Measurements from ENCODE around the gene SLC26A2.

Gene SLC26A2

GRCh38 chr5:149962601-149963300 lies 2.2 kb downstream of the SLC26A2 start:
- no peak for DNase-seq

GRCh38 chr5:149963729-149964128 lies 3.2 kb downstream of the SLC26A2 start:
- DNase-seq = no peak

- no peak for DNase-seq
These were observed 6.4 kb downstream of the SLC26A2 start for GRCh38 chr5:149966946-149967345.

DNA sequence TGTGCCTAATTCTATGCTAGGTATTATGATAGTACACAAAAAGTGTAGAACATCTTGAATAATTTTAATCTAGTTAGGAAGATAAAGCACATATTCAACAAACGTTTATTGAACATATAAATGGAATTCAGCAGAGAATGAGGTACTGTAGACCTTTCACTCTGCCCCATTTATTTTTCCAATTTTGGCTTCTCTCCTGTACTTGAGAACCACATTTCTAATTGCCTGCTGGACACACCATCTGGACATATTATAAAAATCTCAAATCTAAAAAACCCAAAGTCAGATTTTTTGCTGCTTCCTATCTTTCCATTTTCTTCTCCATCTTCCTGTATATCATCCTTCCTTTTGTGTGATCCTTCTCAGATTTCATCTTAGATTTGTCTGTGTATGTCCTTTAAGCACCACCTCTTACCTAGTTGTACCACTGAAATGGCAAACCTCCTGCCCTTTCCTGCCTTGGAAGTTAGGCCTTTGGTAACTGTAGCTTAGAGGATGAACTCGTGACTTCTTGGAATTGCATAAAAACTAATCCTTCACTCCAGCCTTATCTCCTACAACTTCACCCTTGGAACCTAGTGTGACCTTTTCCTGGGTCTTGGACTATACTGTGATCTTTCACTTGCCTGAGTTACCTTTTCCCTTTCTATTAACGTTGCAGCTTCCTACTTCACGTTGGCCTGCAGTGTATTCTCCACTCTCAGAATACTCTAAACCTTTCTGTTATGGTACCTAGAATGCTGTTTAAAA lies 8.8 kb downstream of the SLC26A2 start:
- DNase-seq = no peak

DNA sequence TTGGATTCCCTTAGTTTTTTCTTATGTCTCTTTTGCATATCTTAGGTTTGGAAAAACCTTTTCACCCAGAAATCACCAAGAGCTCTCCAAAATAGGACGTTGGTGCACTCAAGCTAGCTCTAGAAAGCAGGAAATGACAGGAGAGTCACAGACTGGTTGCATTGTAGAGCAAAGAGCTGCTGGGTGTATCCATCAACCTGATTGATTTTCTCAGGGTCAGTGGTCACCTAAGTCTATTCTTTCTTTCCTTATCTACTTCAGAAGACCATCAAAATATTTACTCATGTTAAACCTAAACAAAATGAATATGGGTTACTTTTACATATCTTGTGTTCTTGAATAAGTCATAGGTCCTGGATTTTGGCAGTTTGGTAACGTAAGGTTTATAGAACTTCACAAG lies 14.9 kb downstream of the SLC26A2 start:
- no peak for DNase-seq

DNA sequence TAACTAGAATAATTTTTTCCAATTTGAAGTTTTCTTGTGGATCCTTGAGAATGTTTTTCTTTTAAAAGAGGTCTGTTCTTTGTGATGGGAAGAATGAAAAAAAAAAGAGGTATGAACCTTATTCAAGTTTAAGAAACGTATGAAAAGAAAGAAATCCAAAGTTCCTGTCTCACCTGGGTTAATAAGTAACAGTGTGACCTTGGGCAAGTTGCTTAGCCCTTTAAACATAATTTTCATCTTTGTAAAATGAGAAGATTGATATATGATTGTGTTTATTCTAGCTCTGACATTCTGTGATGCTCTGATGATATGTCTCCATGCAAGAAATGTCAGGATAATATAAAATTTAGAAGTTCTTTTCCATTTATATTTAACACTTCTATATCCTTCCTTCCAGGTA lies 19.3 kb downstream of the SLC26A2 start:
- DNase-seq = no peak

DNA sequence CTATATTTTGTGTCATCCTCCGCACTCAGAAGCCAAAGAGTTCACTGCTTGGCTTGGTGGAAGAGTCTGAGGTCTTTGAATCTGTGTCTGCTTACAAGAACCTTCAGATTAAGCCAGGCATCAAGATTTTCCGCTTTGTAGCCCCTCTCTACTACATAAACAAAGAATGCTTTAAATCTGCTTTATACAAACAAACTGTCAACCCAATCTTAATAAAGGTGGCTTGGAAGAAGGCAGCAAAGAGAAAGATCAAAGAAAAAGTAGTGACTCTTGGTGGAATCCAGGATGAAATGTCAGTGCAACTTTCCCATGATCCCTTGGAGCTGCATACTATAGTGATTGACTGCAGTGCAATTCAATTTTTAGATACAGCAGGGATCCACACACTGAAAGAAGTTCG lies 20.6 kb downstream of the SLC26A2 start:
- no peak for DNase-seq

DNA sequence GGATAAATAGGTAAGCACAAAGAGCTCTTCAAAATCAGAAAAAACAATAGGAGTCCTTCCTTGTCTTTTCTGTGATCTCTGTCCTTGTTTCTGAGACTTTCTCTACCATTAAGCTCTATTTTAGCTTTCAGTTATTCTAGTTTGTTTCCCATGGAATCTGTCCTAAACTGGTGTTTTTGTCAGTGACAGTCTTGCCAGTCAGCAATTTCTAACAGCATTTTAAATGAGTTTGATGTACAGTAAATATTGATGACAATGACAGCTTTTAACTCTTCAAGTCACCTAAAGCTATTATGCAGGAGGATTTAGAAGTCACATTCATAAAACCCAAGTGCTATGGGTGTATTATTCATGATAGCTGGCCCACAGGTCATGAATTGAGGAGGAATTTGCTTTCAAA lies 21.9 kb downstream of the SLC26A2 start:
- no peak for DNase-seq

- DNase-seq = no peak
These were observed 27.6 kb downstream of the SLC26A2 start for GRCh38 chr5:149988126-149988525.

DNA sequence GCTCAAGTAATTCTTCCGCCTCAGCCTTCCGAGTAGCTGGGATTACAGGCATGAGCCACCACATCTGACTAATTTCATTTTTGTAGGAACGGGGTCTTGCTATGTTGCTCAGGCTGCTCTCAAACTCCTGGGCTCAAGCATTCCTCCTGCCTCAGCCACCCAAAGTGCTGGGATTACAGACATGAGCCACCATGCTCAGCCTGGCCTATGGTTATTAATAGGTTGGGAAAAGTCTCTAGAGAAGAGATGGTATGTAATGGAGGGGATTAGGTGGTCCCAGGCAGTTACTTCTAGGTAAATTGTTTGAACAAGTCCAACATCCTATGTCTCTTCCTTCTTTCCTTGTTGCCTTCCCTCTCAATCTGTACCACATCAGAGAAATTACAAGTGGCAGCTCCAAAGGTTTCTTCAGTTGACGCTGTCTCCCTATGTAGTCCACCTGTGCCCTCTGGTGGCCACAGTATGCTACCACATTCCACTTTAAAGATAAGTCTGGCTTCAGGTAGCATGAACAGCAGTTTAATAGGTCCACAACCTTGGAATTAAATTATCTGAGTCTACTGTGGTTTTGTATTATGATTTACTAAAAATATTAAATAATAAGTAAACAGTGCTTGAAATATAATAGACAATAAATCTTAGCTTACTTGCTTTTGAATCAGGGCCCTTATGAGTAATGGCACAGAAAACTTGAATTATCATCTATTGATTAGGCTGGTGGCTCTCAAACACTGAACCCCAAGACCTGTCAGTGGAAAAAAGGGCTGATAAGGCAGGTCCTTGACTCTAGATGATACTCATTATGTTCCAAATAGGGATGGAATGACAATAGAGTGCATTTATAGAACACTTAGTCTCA lies 30.2 kb downstream of the SLC26A2 start:
- DNase-seq = peak; percentile 56 to 60

GRCh38 chr5:149993471-149993870 lies 32.9 kb downstream of the SLC26A2 start:
- no peak for DNase-seq

DNA sequence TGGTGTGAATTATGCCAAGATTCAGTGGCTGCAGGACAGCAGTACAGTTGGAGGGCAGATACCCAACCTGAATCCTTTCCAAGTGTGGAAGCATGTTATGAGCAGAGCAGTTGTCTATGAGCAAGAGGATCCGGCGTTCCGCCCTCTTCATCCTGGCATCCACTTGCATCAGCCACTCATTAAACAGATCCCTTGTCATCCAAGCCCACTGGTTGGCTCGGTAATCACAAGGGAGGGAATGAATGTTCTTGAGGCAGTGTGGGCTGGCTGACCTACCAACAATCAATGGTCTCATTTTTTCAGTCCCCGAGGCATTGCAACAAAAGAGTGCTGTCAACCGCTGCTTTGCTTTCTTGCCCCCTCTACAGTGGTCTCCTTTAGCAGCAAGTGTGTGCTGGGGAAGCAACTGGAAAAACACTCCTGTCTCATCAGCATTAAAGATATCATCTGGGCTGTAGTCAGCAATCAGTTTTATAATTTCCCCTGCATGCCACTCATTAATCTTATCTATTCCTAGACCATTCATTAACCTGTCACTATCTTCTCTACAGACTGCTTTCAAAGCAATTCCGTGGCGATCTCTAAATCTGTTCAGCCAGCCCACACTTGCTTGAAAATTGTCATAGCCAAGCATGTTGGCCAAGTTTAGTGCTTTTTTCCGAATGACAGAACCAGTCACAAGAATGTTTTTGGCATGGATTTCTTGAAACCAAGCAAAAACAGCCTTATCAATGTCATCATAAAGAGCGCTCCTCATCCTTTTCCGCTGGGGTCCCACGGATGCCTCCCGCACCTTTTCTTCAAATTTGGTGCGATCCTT lies 35.0 kb downstream of the SLC26A2 start:
- no peak for DNase-seq

GRCh38 chr5:149996205-149996890 lies 35.8 kb downstream of the SLC26A2 start:
- no peak for DNase-seq

DNA sequence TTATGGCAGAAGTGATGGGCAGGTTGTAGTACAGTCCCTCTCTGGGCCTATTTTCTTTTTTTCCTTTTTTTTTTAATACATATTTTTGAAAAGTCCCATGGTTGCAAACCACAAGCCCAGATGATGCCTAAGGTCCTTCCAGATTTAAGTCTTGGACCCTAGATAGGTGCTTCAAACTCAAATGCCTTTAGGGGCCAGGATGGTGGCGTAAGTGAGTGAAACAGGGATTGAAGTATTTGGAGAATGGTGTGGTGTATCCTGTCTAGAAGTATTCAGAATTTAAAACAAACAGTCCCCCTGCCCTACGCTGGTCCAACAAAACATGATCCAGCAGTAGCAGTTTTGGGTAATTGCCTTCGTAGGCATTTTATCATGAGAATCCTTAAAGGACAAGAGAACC lies 37.7 kb downstream of the SLC26A2 start:
- no peak for DNase-seq

DNA sequence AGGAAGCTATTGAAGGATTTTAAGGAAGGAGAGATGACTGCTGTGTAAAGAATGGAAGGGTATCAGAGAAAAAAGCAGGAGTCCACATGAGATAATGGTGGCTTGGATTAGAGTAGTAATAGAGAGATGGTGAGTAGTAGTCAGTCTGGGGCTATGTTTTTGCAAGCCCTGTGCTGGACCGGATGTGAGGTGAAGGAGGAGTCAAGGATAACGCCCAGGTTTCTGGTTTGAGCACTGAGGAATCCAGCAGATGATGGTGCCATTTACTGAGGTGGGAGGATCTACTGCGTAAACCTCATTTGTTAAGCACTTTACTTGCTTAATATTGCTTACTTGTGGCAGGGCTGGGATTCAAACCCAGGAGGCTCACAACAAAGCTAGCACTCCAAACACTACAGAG lies 38.8 kb downstream of the SLC26A2 start:
- DNase-seq = no peak

- no peak for DNase-seq
These were observed 39.3 kb downstream of the SLC26A2 start for GRCh38 chr5:149999866-150000255.

DNA sequence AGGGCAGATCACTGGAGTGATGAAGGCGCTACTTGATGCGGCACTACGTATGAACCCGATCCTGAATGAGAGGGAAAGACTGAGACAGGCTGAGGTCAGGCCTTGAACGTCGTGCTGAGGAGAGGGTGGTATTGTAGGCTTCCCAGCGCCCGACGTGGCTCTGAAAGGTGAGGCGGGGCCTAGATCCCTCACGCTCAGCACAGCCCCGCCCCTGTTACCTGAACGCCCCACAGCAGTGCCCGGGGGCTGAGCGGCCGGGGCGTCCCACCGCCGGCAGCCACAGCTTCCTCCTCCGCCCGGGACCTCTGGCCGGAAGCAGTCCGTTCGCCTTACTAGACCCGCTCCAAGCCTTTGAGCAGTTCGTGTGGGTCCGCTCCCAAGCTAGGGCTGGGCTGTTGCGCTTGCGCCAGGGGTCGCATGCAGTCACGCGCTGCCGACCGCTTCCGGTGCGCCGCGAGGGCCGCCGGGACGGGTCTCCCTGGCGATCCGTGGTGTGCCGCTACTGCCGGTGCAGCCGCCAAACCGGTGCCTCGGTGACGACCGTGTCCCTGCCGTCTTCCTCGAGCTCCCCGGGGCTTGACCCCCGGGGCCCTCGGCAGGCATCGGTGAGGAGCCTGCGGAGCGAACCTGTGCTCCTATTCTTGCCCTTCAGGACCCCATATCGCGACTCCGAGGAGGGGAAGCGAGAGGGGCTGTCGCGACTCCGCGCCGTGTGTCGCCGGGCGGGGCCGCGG lies 39.9 kb downstream of the SLC26A2 start, which contains the start of the genes HMGXB3 and TIGD6:
TSS of gene HMGXB3 (plus strand) at position 484 of the 734 bp plus-strand sequence. CDS start 4,114 bp downstream, outside the sequence.
TSS of gene TIGD6 (minus strand) at position 399 of the 734 bp plus-strand sequence. CDS start 4,306 bp downstream, outside the sequence.
- DNase-seq = peak; percentile 85 to 90

DNA sequence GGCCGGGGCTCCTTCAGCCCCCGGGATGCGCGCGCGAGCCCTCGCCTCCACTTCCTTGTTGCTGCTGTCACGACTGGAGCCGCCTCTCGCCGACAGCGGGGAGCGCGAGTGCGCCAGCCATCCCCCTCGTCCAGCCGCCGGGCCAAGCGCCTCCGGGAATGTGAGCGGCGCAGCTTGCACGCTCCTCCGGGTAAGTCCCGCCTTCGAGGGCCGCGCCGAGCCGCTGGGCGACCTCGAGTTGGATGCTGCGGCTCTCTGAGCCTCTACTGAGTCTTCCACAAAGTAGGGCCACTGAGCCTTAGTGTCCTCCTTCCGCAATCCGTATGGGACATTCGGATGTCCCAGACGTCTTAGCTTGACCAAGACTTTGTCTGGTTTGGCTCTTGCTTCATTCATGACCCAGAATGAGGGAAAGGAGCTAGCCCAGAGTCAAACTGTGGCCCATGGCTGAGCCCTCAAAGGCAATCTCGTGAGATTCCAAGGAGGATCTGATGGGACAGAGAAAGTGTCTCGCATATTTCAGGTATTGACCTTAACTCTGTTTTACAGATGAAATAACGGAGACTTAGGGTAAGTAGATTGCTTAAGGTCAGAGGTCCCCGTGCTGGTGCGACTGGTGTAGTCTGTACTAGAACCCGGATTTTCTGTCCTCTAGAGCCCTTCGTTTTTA lies 40.6 kb downstream of the SLC26A2 start:
- no peak for DNase-seq

GRCh38 chr5:150001660-150002486 lies 41.3 kb downstream of the SLC26A2 start:
- peak in 1 of 2 experiments; percentile 54 for DNase-seq
